HS-27A (cell line): ENCODE measurements around the gene GDPD2.

Experiments used
- DNase-seq: peaks from one replicate; pipeline ENCODE4 v3.0.0-alpha.2; 2012; ENCODE audit warnings: low read depth, missing footprints

Gene GDPD2

GRCh38 chrX:70476166-70476933 is 53.2 kb downstream of the GDPD2 start:
- DNase-seq, result no peak

DNA sequence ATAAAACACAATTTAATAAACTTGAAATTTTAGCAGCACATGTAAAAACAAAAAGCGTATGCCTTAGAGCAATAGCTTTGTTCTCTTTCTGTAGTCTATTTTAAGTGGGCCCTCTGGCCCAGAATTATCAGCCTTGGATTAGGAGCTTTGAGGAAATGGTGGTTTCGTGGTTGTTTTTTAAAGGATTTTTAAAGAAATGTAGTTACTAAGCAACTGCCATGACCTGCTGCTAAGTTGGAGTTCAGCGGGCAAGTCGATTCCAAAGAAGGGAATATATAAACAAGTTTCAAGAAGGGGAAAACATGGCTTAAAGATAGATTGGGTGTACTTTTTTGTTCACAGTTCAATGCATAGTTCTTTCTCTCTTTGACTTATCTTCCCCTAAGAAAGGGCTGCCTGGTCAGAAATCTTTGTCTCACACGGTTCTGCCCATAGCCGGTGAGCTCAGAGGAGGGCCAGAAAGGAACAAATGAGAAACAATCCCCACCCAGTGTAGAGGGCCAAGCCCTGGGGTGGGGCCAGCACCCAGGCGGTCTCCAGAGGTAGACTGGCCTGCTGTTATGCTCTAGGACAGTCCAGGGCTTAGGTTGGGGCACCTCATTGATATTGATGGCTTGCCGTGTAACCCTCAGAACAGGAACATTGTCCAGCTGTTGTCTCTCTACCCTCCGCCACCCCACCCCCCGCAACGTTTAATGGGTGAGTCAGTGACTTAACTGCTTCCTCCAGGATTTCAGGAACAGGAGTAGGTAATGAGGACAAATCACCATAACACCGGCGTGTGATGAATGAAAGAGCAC is 54.0 kb downstream of the GDPD2 start:
- DNase-seq, result no peak

- no peak for DNase-seq
Measured at GRCh38 chrX:70477734-70478075, 54.6 kb downstream of the GDPD2 start.

DNA sequence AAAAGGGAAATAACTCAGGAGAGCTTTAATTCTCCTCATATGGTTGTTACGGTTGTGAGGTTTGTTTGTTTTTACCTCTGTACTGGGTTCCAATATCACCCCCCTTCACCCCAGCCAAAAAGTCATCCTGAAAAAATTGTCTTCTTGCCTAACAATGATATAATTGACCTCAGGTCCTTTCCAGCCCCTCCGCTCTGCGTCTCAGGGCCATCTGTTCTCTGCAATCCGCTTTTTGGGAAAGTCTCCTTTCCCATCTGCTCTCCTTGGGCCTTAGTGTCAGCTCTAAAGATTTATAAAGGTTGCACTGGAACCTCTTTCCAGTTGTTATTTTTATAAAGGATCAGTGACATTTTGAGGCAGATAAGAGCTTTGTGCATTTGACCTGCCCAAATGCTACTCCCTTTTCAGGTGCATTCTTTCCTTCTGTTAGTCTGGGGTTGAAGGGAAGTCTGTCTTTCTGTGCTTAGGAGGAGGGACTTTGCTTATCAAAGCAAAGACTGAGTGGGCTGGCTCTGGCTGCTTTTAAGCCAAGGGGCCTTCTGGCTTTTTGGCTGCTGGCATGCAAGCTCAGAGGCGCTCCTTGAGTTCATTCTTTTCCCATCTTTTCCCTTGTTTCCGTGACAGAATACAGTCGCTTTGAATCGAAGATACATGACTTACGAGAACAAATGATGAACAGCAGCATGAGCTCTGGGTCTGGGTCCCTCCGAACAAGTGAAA is 55.6 kb downstream of the GDPD2 start:
- DNase-seq, result no peak

DNA sequence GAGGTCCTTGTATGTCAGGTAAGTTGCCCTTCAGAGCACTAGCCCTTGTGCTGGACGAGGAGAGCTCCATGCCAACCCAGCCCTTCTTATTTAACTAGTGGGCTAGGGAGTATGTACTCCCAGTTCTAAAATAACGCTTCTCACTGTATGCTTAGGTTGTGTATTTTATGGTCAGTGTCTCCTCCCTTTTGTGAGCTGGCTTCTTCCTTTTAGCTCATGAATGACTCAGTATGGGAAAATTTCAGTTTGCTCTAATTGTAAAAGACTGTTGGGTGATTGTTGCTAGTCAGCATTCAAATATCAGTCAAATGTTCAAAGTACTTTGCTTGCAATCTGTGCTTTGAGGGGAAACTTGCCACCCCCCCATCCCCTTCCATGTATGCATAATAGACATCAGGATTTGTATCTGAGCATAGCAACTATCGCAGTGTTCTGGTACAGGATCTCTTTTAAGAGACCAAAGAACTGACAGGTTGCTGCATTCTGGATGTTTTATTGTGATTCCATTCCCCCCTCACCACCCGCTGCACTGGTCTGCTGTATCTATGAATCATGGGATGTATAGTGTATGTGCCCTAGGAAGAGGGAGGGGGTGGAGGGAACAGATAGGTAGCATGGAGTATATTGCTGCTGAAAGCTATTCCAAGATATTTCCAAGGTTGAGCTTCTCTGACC is 56.3 kb downstream of the GDPD2 start:
- DNase-seq, result no peak

GRCh38 chrX:70479922-70480659 is 57.0 kb downstream of the GDPD2 start:
- DNase-seq, result no peak

DNA sequence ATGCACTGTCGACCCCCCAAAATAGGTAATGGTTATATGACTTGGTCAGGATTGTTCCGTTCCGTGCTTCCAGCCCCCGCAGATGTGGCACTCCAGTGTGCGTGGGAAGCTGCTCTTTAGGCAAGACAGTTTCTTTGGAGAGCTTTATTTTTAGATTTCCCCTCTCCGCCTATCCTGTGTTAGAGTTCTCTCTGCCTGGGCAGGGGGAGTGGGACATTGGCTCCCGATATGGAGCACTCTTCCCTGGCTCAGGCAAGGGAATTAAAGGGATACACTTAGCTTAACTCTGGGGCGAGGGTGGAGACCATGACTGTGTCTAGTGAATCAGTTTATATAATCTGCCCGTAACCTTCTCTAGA is 57.5 kb downstream of the GDPD2 start:
- no peak for DNase-seq

- no peak for DNase-seq
Measured at GRCh38 chrX:70481471-70482270, 58.6 kb downstream of the GDPD2 start.

- no peak for DNase-seq
Measured at GRCh38 chrX:70482300-70482699, 59.2 kb downstream of the GDPD2 start.
